SK-N-MC (cell line): ENCODE data around the gene GH2.
"Not testable (repeated sequence)": the region's sequence is repeated elsewhere in the genome, so short reads cannot be mapped to it uniquely, and the experiment has no call there.

Experiments
- EZH2 ChIP-seq: fragments of 200-600 bp; sonication (generic); IDR thresholded peaks from one replicate; pipeline ENCODE4 v1.6.1; 2017; ENCODE audit warnings: antibody characterized with exemption
- FOXP2 ChIP-seq: optimal IDR thresholded peaks from 2 replicates; pipeline ENCODE3; 2011; ENCODE audit warnings: mild to moderate bottlenecking, moderate library complexity; ENCODE audit not compliant: insufficient read depth; ENCODE audit errors: extremely low read length, control extremely low read depth
- POLR2AphosphoS5 ChIP-seq: IDR thresholded peaks from 2 replicates; pipeline ENCODE4 v1.6.1; 2012; ENCODE audit warnings: mild to moderate bottlenecking, low read depth, low read length, borderline replicate concordance

- TF ChIP-seq FOXP2, POLR2AphosphoS5, EZH2: not testable (repeated sequence)
Observed at GRCh38 chr17:63874693-63875092, 7.1 kb downstream of the GH2 start.
